ENCODE measurements around the gene CES5A.

The CES5A gene

GRCh38 chr16:55873122-55873521 lies 2.1 kb downstream of the CES5A start:
- no peak overlapping the region for H3K27ac ChIP-seq (ENCODE audit: extremely low read depth, low read depth, low read length)
- H3K36me3 ChIP-seq (ENCODE audit: control insufficient read depth in 2 of 2, insufficient read depth in 1 of 2, low read length in 2 of 2) = no peaks in the 10 kb centered on the region
- TF ChIP-seq ZNF501 (tag by site-specific recombination; IDR thresholded peaks at IDR 0.05) (no peak), ZNF354C (tag by site-specific recombination; IDR thresholded peaks at IDR 0.05; ENCODE audit: borderline replicate concordance, low read depth) (no peak), PRDM10 (tag by site-specific recombination; IDR thresholded peaks at IDR 0.05) (no peak), MZF1 (tag by site-specific recombination; IDR thresholded peaks at IDR 0.05; ENCODE audit: borderline replicate concordance) (no peak), ZNF548 (tag by site-specific recombination; IDR thresholded peaks at IDR 0.05) (no peak), SCRT1 (tag by site-specific recombination; IDR thresholded peaks at IDR 0.05; ENCODE audit: borderline replicate concordance) (no peak)
- ChIA-PET POLR2A (no interaction called here), CTCF (no interaction called here)
- H3K9me3 ChIP-seq (ENCODE audit: control insufficient read depth, insufficient read depth, low read depth, low read length) = no peaks in the 10 kb centered on the region
- H3K4me1 ChIP-seq (ENCODE audit: control insufficient read depth, insufficient read depth, low read length) = no peaks in the 10 kb centered on the region
- H3K4me3 ChIP-seq (ENCODE audit: low read depth, low read length) = no peak overlapping the region

GRCh38 chr16:55872130-55872529 lies 3.0 kb downstream of the CES5A start:
- Histone ChIP-seq H3K9me3 (ENCODE audit: control insufficient read depth, insufficient read depth, low read depth, low read length) (no peaks in the 10 kb centered on the region), H3K4me1 (ENCODE audit: control insufficient read depth, insufficient read depth, low read length) (no peaks in the 10 kb centered on the region), H3K36me3 (ENCODE audit: control insufficient read depth in 2 of 2, insufficient read depth in 1 of 2, low read length in 2 of 2) (no peaks in the 10 kb centered on the region), H3K4me3 (ENCODE audit: low read depth, low read length) (no peak overlapping the region), H3K27ac (ENCODE audit: extremely low read depth, low read depth, low read length) (no peak overlapping the region)
- TF ChIP-seq ZNF530 (tag by site-specific recombination; IDR thresholded peaks at IDR 0.05; ENCODE audit: low read depth) = no peak
- no peak for TF ChIP-seq ZNF473 (tag by site-specific recombination; IDR thresholded peaks at IDR 0.05)
- no peak for TF ChIP-seq ZNF768 (tag by site-specific recombination; IDR thresholded peaks at IDR 0.05)
- TF ChIP-seq REST (tag by site-specific recombination; IDR thresholded peaks at IDR 0.05) = no peak
- no peak for TF ChIP-seq ZNF624 (tag by site-specific recombination; IDR thresholded peaks at IDR 0.05)
- POLR2A ChIA-PET = no interaction called here
- CTCF ChIA-PET = no interaction called here

GRCh38 chr16:55871411-55872038 lies 3.6 kb downstream of the CES5A start:
- Histone ChIP-seq H3K4me1 (ENCODE audit: control insufficient read depth, insufficient read depth, low read length) (no peaks in the 10 kb centered on the region), H3K36me3 (ENCODE audit: control insufficient read depth in 2 of 2, insufficient read depth in 1 of 2, low read length in 2 of 2) (no peaks in the 10 kb centered on the region), H3K9me3 (ENCODE audit: control insufficient read depth, insufficient read depth, low read depth, low read length) (no peaks in the 10 kb centered on the region), H3K27ac (ENCODE audit: extremely low read depth, low read depth, low read length) (no peak overlapping the region), H3K4me3 (ENCODE audit: low read depth, low read length) (no peak overlapping the region)
- TF ChIP-seq ZNF239 (tag by site-specific recombination; IDR thresholded peaks at IDR 0.05) (no peak), OVOL3 (tag by site-specific recombination; IDR thresholded peaks at IDR 0.05) (no peak), ZNF394 (tag by site-specific recombination; IDR thresholded peaks at IDR 0.05; ENCODE audit: borderline replicate concordance) (no peak), ZNF132 (tag by site-specific recombination; IDR thresholded peaks at IDR 0.05; ENCODE audit: borderline replicate concordance) (no peak), KLF16 (tag by site-specific recombination; IDR thresholded peaks at IDR 0.05) (no peak), OSR2 (tag by site-specific recombination; IDR thresholded peaks at IDR 0.05) (no peak), ZNF600 (tag by site-specific recombination; IDR thresholded peaks at IDR 0.05) (no peak), ZNF114 (tag by site-specific recombination; IDR thresholded peaks at IDR 0.05) (no peak), BCL11B (tag by site-specific recombination; IDR thresholded peaks at IDR 0.05; ENCODE audit: low read depth) (no peak), ZNF792 (tag by site-specific recombination; IDR thresholded peaks at IDR 0.05) (no peak)
- POLR2A ChIA-PET = no interaction called here
- CTCF ChIA-PET = no interaction called here

Data from HEK293 (cell line).